HG03066 (cell line): ENCODE data around the gene TLE1.

ENCODE experiments used
- ATAC-seq: cut with Tn5 transposase; IDR thresholded peaks from one replicate; pipeline ENCODE4 v1.9.1; 2021; ENCODE audit warnings: low read depth; ENCODE audit not compliant: unreplicated experiment

The TLE1 gene

GRCh38 chr9:81687521-81688261, 1.7 kb downstream of the TLE1 start:
- no peak for ATAC-seq

- ATAC-seq, result no peak
Measured at GRCh38 chr9:81686614-81687520, 2.5 kb downstream of the TLE1 start.

- no peak for ATAC-seq
Measured at GRCh38 chr9:81685763-81686613, 3.4 kb downstream of the TLE1 start.

- ATAC-seq, result no peak
Measured at GRCh38 chr9:81684635-81685034, 4.7 kb downstream of the TLE1 start.

- no peak for ATAC-seq
Measured at GRCh38 chr9:81683704-81684103, 5.6 kb downstream of the TLE1 start.

GRCh38 chr9:81683238-81683637, 6.1 kb downstream of the TLE1 start:
- no peak for ATAC-seq

- ATAC-seq, result no peak
Measured at GRCh38 chr9:81682797-81683196, 6.5 kb downstream of the TLE1 start.

- no peak for ATAC-seq
Measured at GRCh38 chr9:81682177-81682576, 7.2 kb downstream of the TLE1 start.

- no peak for ATAC-seq
Measured at GRCh38 chr9:81680506-81680905, 8.8 kb downstream of the TLE1 start.

GRCh38 chr9:81680006-81680405, 9.3 kb downstream of the TLE1 start:
- ATAC-seq, result no peak

- no peak for ATAC-seq
Measured at GRCh38 chr9:81678088-81678487, 11.3 kb downstream of the TLE1 start.

- no peak for ATAC-seq
Measured at GRCh38 chr9:81676395-81676794, 13.0 kb downstream of the TLE1 start.

- no peak for ATAC-seq
Measured at GRCh38 chr9:81673310-81673709, 16.0 kb downstream of the TLE1 start.

GRCh38 chr9:81671880-81672280, 17.5 kb downstream of the TLE1 start:
- no peak for ATAC-seq

GRCh38 chr9:81669866-81670265, 19.5 kb downstream of the TLE1 start:
- no peak for ATAC-seq

GRCh38 chr9:81669041-81669651, 20.2 kb downstream of the TLE1 start:
- no peak for ATAC-seq

- no peak for ATAC-seq
Measured at GRCh38 chr9:81666123-81666522, 23.2 kb downstream of the TLE1 start.

GRCh38 chr9:81665322-81665871, 23.9 kb downstream of the TLE1 start:
- ATAC-seq, result no peak

- ATAC-seq, result no peak
Measured at GRCh38 chr9:81664638-81665222, 24.6 kb downstream of the TLE1 start.

- no peak for ATAC-seq
Measured at GRCh38 chr9:81661339-81661738, 28.0 kb downstream of the TLE1 start.
